IPS-NIHi11 (cell line): Measurements from ENCODE around the gene ST7L.

Source experiments
- DNase-seq: peaks from one replicate; pipeline ENCODE4 v3.0.0; 2012; ENCODE audit warnings: mixed read lengths, low spot score

Gene ST7L

GRCh38 chr1:112515311-112516009 lies 103.5 kb downstream of the ST7L start:
- peak; percentile 70 for DNase-seq

- no peak for DNase-seq
Measured at GRCh38 chr1:112514901-112515300, 104.0 kb downstream of the ST7L start.

- DNase-seq = no peak
Measured at GRCh38 chr1:112513112-112513870, 105.7 kb downstream of the ST7L start.

GRCh38 chr1:112511897-112512296 lies 107.0 kb downstream of the ST7L start:
- DNase-seq = no peak

GRCh38 chr1:112510340-112510739 lies 108.6 kb downstream of the ST7L start:
- no peak for DNase-seq

GRCh38 chr1:112509660-112510178 lies 109.2 kb downstream of the ST7L start:
- no peak for DNase-seq

GRCh38 chr1:112509005-112509659 lies 109.8 kb downstream of the ST7L start:
- peak; percentile 54 for DNase-seq

GRCh38 chr1:112508278-112509004 lies 110.5 kb downstream of the ST7L start, which contains the start of gene WNT2B:
Gene WNT2B, plus strand, starts transcription at chr1:112508965. Its CDS starts 298 bp downstream, at chr1:112509263.
- DNase-seq = peak; percentile 86

- DNase-seq = peak; percentile 79
Measured at GRCh38 chr1:112507921-112508277, 111.0 kb downstream of the ST7L start.

GRCh38 chr1:112507336-112507735 lies 111.6 kb downstream of the ST7L start:
- DNase-seq = no peak

GRCh38 chr1:112506731-112507130 lies 112.2 kb downstream of the ST7L start:
- DNase-seq = no peak

GRCh38 chr1:112506306-112506705 lies 112.6 kb downstream of the ST7L start:
- DNase-seq = no peak

GRCh38 chr1:112505878-112506277 lies 113.1 kb downstream of the ST7L start:
- no peak for DNase-seq

- DNase-seq = no peak
Measured at GRCh38 chr1:112505400-112505785, 113.5 kb downstream of the ST7L start.

GRCh38 chr1:112504661-112505399 lies 114.1 kb downstream of the ST7L start:
- no peak for DNase-seq

- DNase-seq = no peak
Measured at GRCh38 chr1:112504001-112504660, 114.8 kb downstream of the ST7L start.

- DNase-seq = no peak
Measured at GRCh38 chr1:112502826-112503225, 116.1 kb downstream of the ST7L start.

- peak; percentile 76 for DNase-seq
Measured at GRCh38 chr1:112501810-112502641, 116.9 kb downstream of the ST7L start.

- no peak for DNase-seq
Measured at GRCh38 chr1:112496290-112496689, 122.7 kb downstream of the ST7L start.

GRCh38 chr1:112493351-112493750 lies 125.6 kb downstream of the ST7L start:
- no peak for DNase-seq
